Mammary epithelial cell (primary cell): Measurements from ENCODE around the gene SULT1E1.

Experiments
- CTCF ChIP-seq, 2 donors: IDR thresholded peaks in 1 of 2; conservative IDR thresholded peaks in 1 of 2; 2 replicates each; pipeline ENCODE4 v1.5.1; 2011 to 2012; ENCODE audit warnings: inconsistent platforms in 2 of 2, low read length in 2 of 2, mild to moderate bottlenecking in 2 of 2, control low read depth in 1 of 2, low read depth in 1 of 2; ENCODE audit not compliant: insufficient read depth in 1 of 2; ENCODE audit errors: extremely low read depth in 1 of 2
- EZH2 ChIP-seq: IDR thresholded peaks from 2 replicates; pipeline ENCODE4 v1.6.1; 2012; ENCODE audit warnings: low read length, inconsistent platforms, borderline replicate concordance

- TF ChIP-seq CTCF (conservative IDR thresholded peaks at IDR 0.05 in 1 of 2, IDR thresholded peaks at IDR 0.05 in 1 of 2; ENCODE audit: extremely low read depth in 1 of 2, insufficient read depth in 1 of 2, low read depth in 1 of 2, low read length in 2 of 2) (no peak), EZH2 (no peak)
Observed at GRCh38 chr4:69830192-69830559, 29.8 kb downstream of the SULT1E1 start.
